ENCODE results near the gene RFX5.

The RFX5 gene

GRCh38 chr1:151327903-151328674 lies 19.0 kb downstream of the RFX5 start:
- Histone ChIP-seq H3K27ac (peak overlapping the region; percentile 94), H3K36me3 (ENCODE audit: control insufficient read depth, insufficient read depth, low read length) (peaks cover 2% of the 10 kb centered on the region), H2AFZ (peak overlapping the region; percentile 92), H3K9me3 (ENCODE audit: control insufficient read depth, low read length) (no peaks in the 10 kb centered on the region), H3K79me2 (peaks cover 8% of the 10 kb centered on the region), H3K4me2 (ENCODE audit: low read length) (peak overlapping the region; percentile 98), H3K27me3 (ENCODE audit: control insufficient read depth, insufficient read depth, low read length) (no peaks in the 10 kb centered on the region), H3K4me1 (no peaks in the 10 kb centered on the region), H3K9ac (no peak overlapping the region), H3K4me3 (ENCODE audit: low read depth, low read length) (peak overlapping the region; percentile 84)
- no peak for TF ChIP-seq CTCF (IDR thresholded peaks at IDR 0.05)

GRCh38 chr1:151327223-151327902 lies 19.7 kb downstream of the RFX5 start, which contains the start of gene PI4KB:
PI4KB (minus strand) TSS chr1:151327416; CDS start chr1:151316481, 10,935 bp downstream.
- TF ChIP-seq CTCF (IDR thresholded peaks at IDR 0.05), result no peak

DNA sequence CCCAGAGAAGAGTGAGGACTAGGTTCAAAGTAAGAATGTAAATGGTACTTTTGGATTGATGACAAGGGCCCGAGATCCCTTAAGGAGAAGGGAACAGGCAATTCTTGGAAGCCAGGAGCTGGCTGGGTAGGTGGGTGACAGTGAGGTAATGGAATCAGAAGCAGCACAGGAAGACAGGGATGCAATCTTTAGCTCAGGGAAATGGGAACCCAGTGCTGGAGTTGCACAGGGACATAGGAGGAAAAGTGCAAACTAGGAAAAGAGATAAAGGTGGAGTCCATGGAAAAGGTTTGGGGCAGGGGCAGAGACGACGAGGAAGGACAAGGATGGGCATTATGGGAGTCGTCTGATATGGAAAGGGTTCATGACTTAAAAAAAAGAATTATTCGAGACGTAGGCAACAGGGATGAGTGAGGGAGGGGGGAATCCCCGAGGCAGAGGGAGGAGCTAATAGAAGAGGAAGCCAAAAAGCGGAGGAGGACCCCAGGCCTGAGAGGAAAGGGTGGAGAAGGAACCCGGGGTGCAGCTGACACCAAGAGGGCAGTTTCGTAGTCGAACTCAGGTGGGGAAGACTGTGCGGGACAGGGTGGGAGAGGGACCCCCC lies 20.3 kb downstream of the RFX5 start:
- peaks cover 8% of the 10 kb centered on the region for H3K79me2 ChIP-seq

More at GRCh38 chr1:151327223-151327902, 19.7 kb downstream of the RFX5 start, which contains the start of gene PI4KB:
- no peaks in the 10 kb centered on the region for H3K9me3 ChIP-seq (ENCODE audit: control insufficient read depth, low read length)
- H3K36me3 ChIP-seq (ENCODE audit: control insufficient read depth, insufficient read depth, low read length), result peaks cover 2% of the 10 kb centered on the region
- H2AFZ ChIP-seq, result peak within 1 kb of the TSS; percentile 92
- H3K4me2 ChIP-seq (ENCODE audit: low read length), result peak within 1 kb of the TSS; percentile 98
- H3K4me1 ChIP-seq, result no peaks in the 10 kb centered on the region
- peak within 1 kb of the TSS; percentile 94 for H3K27ac ChIP-seq
- H3K79me2 ChIP-seq, result peaks cover 8% of the 10 kb centered on the region
- peak within 1 kb of the TSS; percentile 84 for H3K4me3 ChIP-seq (ENCODE audit: low read depth, low read length)
- H3K9ac ChIP-seq, result no peak within 1 kb of the TSS
- H3K27me3 ChIP-seq (ENCODE audit: control insufficient read depth, insufficient read depth, low read length), result no peaks in the 10 kb centered on the region

More for the DNA sequence above, 20.3 kb downstream of the RFX5 start:
- Histone ChIP-seq H3K4me1 (no peaks in the 10 kb centered on the region), H2AFZ (peak overlapping the region; percentile 56), H3K4me3 (ENCODE audit: low read depth, low read length) (peak overlapping the region; percentile 84), H3K27me3 (ENCODE audit: control insufficient read depth, insufficient read depth, low read length) (no peaks in the 10 kb centered on the region), H3K4me2 (ENCODE audit: low read length) (peak overlapping the region; percentile 98), H3K9me3 (ENCODE audit: control insufficient read depth, low read length) (no peaks in the 10 kb centered on the region), H3K27ac (peak overlapping the region; percentile 94), H3K36me3 (ENCODE audit: control insufficient read depth, insufficient read depth, low read length) (peaks cover 2% of the 10 kb centered on the region), H3K9ac (no peak overlapping the region)
- no peak for TF ChIP-seq CTCF (IDR thresholded peaks at IDR 0.05)

All from parathyroid adenoma (tissue), 2 donors.